Left ventricle myocardium inferior (tissue), 1 donor: ENCODE data around the gene OARD1. TPM values are rescaled to one million over a fixed set of nuclear protein-coding genes. Genes with fewer than 3 reads are reported as not detected.
A peak's percentile ranks its signal among the peaks of the same experiment; 100 is the strongest.

Source experiments
- DNase-seq: peaks from one replicate; pipeline ENCODE4 v3.0.0-alpha.2; 2020
- H3K27ac ChIP-seq: fragments of 200-600 bp; replicated peaks from 2 replicates; pipeline ENCODE4 v1.8.0; 2021
- H3K27me3 ChIP-seq: fragments of 200-600 bp; 2 replicates; pipeline ENCODE4 v1.8.0; 2021; ENCODE audit warnings: low read depth
- H3K36me3 ChIP-seq: fragments of 200-600 bp; 2 replicates; pipeline ENCODE4 v1.8.0; 2021
- H3K4me1 ChIP-seq: fragments of 200-600 bp; 2 replicates; pipeline ENCODE4 v1.8.0; 2021
- H3K4me3 ChIP-seq: fragments of 200-600 bp; 2 replicates; pipeline ENCODE4 v1.8.0; 2021; ENCODE audit warnings: mild to moderate bottlenecking, moderate library complexity
- H3K9me3 ChIP-seq: fragments of 200-600 bp; replicated peaks from 2 replicates; pipeline ENCODE4 v1.8.0; 2021
- intact Hi-C: fragments of 100-400 bp; cut with micrococcal nuclease; formaldehyde crosslinking; loops from one replicate; pipeline ENCODE4 v1.11.0; 2022
- total RNA-seq: library from RNA; stranded (reverse); fragmentation: NEBNext Ultra II Directional; extraction: Animal tissue kit (Norgen Biotek cat#: 25700); gene quantifications from one replicate; pipeline ENCODE4 v1.2.1, GENCODE V29; 2021
- TF ChIP-seq, protein P1 (sequence below): fragments of 200-600 bp; IDR thresholded peaks from 2 replicates; pipeline ENCODE4 v1.8.0; 2021; ENCODE audit warnings: antibody characterized with exemption, mild to moderate bottlenecking, borderline replicate concordance
- donor health status: DM: no; HTN: yes; CAD: no; lungs with severe emphysema.

OARD1 gene
- total RNA-seq, 1 donor from 2014 or later: 19.9 TPM

DNA sequence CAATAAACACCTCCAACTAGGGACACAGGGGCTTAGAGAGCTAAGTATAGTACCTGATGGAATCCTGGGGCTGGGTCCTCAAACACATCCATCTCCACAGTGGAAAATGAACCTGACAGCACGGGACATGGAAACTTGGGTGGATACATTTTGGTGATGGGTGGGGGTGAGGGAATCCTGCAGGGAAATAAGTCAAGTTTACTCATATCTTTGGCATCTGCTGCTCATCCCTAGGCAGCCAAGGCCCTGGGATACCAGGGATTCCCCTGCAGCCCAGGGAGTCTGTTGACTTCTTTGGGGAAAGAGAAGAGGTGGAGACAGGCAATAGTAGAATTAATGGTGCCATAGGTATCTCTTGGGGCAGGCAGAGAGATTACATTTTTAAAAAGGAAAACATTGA, 12.6 kb downstream of the OARD1 start:
- H3K4me1 ChIP-seq: peaks cover 78% of the 10 kb centered on the region
- intact Hi-C loops: no loop called here
- H3K9me3 ChIP-seq: no peaks in the 10 kb centered on the region
- no peaks in the 10 kb centered on the region for H3K27me3 ChIP-seq
- TF ChIP-seq, protein P1, sequence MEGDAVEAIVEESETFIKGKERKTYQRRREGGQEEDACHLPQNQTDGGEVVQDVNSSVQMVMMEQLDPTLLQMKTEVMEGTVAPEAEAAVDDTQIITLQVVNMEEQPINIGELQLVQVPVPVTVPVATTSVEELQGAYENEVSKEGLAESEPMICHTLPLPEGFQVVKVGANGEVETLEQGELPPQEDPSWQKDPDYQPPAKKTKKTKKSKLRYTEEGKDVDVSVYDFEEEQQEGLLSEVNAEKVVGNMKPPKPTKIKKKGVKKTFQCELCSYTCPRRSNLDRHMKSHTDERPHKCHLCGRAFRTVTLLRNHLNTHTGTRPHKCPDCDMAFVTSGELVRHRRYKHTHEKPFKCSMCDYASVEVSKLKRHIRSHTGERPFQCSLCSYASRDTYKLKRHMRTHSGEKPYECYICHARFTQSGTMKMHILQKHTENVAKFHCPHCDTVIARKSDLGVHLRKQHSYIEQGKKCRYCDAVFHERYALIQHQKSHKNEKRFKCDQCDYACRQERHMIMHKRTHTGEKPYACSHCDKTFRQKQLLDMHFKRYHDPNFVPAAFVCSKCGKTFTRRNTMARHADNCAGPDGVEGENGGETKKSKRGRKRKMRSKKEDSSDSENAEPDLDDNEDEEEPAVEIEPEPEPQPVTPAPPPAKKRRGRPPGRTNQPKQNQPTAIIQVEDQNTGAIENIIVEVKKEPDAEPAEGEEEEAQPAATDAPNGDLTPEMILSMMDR: no peak
- H3K36me3 ChIP-seq: peaks cover 32% of the 10 kb centered on the region
- H3K4me3 ChIP-seq: no peak overlapping the region
- H3K27ac ChIP-seq: peak overlapping the region; percentile 70
- no peak for DNase-seq

- Histone ChIP-seq H3K4me3 (peak overlapping the region; percentile 35), H3K27me3 (no peaks in the 10 kb centered on the region), H3K4me1 (peaks cover 73% of the 10 kb centered on the region), H3K36me3 (peaks cover 24% of the 10 kb centered on the region), H3K27ac (peak overlapping the region; percentile 70), H3K9me3 (no peaks in the 10 kb centered on the region)
- DNase-seq: no peak
- intact Hi-C loops: no loop called here
- TF ChIP-seq, protein P1: no peak
Observed at GRCh38 chr6:41058783-41059181, 13.4 kb downstream of the OARD1 start.

GRCh38 chr6:41056768-41057490, 15.2 kb downstream of the OARD1 start:
- H3K36me3 ChIP-seq: peaks cover 8% of the 10 kb centered on the region
- H3K27ac ChIP-seq: peak overlapping the region; percentile 91
- H3K27me3 ChIP-seq: no peaks in the 10 kb centered on the region
- TF ChIP-seq, protein P1: no peak
- intact Hi-C loops: no loop called here
- no peaks in the 10 kb centered on the region for H3K9me3 ChIP-seq
- H3K4me3 ChIP-seq: peak overlapping the region; percentile 70
- H3K4me1 ChIP-seq: peaks cover 74% of the 10 kb centered on the region
- no peak for DNase-seq

DNA sequence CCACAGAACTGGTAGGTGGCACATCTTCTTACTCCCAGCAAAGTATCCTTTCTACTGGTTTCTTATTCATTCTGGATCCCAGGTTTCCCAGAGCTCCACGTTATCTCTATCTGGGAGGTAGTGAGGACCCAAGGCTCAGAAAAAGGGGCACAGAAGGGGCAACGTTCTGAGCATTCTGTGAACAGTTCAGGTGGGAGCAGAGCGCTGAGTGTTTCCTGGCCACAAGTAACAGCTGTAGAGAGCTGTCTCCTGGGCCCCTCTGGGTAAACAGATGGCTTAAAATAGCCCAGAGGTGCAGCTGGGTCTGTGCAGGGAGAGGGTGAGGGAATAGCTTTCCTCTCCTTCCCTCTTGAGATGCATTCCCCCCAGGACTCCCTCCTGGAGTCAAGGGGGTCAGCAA, 17.0 kb downstream of the OARD1 start:
- H3K9me3 ChIP-seq: no peaks in the 10 kb centered on the region
- TF ChIP-seq, protein P1: no peak
- H3K27me3 ChIP-seq: no peaks in the 10 kb centered on the region
- peak overlapping the region; percentile 91 for H3K27ac ChIP-seq
- no peaks in the 10 kb centered on the region for H3K36me3 ChIP-seq
- H3K4me1 ChIP-seq: peaks cover 69% of the 10 kb centered on the region
- H3K4me3 ChIP-seq: peak overlapping the region; percentile 70
- intact Hi-C loops: no loop called here
- no peak for DNase-seq

DNA sequence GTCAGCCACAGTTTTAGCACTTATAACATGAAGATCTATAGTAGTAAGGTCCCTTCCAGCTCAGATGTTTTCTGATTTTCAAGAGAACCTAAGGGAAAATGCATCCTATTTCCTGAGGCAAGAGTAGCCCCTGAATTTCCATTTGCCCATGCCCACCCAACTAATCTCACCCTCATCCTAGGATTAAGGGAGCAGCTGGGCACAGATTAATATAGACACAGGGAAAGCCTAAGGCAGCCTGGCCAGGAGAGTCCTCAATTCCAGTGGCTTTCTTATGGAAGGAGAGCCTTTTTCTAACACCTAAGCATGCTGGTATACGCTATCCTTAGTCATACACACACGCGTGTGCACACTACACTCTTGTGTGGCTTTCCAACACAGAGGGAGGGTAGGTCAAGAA, 17.6 kb downstream of the OARD1 start:
- peaks cover 69% of the 10 kb centered on the region for H3K4me1 ChIP-seq

More for the DNA sequence above, 17.6 kb downstream of the OARD1 start:
- Histone ChIP-seq H3K27me3 (no peaks in the 10 kb centered on the region), H3K27ac (peak overlapping the region; percentile 91), H3K4me3 (peak overlapping the region; percentile 70), H3K9me3 (no peaks in the 10 kb centered on the region), H3K36me3 (no peaks in the 10 kb centered on the region)
- TF ChIP-seq, protein P1: no peak
- intact Hi-C loops: no loop called here
- no peak for DNase-seq
